H9 (cell line): ENCODE data around the gene FGF3. TPM values are rescaled to one million over a fixed set of nuclear protein-coding genes. Genes with fewer than 3 reads are reported as not detected.

Experiments
- DNase-seq: peaks from one replicate; pipeline ENCODE4 v3.0.0-alpha.2; 2017
- H2AFZ ChIP-seq: one replicate; pipeline ENCODE4 v1.6.1; 2013; ENCODE audit warnings: mild to moderate bottlenecking, low read length, control low read depth, moderate library complexity
- H2AK5ac ChIP-seq: 2 replicates; pipeline ENCODE4 v1.6.1; 2013; ENCODE audit warnings: low read length, control low read depth, mixed read lengths; ENCODE audit not compliant: insufficient read length
- H2BK120ac ChIP-seq: one replicate; pipeline ENCODE4 v1.6.1; 2013; ENCODE audit warnings: low read depth, mild to moderate bottlenecking, low read length, control low read depth, inconsistent platforms; ENCODE audit not compliant: poor library complexity, severe bottlenecking
- H2BK12ac ChIP-seq: 2 replicates; pipeline ENCODE4 v1.6.1; 2013; ENCODE audit warnings: low read length, control low read depth, mixed read lengths, low read depth; ENCODE audit not compliant: insufficient read length
- H2BK15ac ChIP-seq: 2 replicates; pipeline ENCODE4 v1.6.1; 2013; ENCODE audit warnings: low read depth, low read length, control low read depth
- H2BK20ac ChIP-seq: one replicate; pipeline ENCODE4 v1.6.1; 2013; ENCODE audit warnings: low read depth, mild to moderate bottlenecking, low read length, control low read depth, inconsistent platforms; ENCODE audit not compliant: poor library complexity, severe bottlenecking
- H2BK5ac ChIP-seq: 2 replicates; pipeline ENCODE4 v1.6.1; 2013; ENCODE audit warnings: low read length, control low read depth, mixed read lengths; ENCODE audit not compliant: insufficient read length
- H3K14ac ChIP-seq: 2 replicates; pipeline ENCODE4 v1.6.1; 2013; ENCODE audit warnings: low read length, control low read depth; ENCODE audit not compliant: insufficient read depth
- H3K18ac ChIP-seq: 2 replicates; pipeline ENCODE4 v1.6.1; 2013; ENCODE audit warnings: low read depth, mild to moderate bottlenecking, mixed read lengths, low read length, control low read depth; ENCODE audit not compliant: insufficient read length
- H3K23ac ChIP-seq: 2 replicates; pipeline ENCODE4 v1.6.1; 2013; ENCODE audit warnings: low read length, control low read depth, mixed read lengths, low read depth; ENCODE audit not compliant: insufficient read length
- H3K23me2 ChIP-seq: 2 replicates; pipeline ENCODE4 v1.6.1; 2013; ENCODE audit warnings: low read depth, mild to moderate bottlenecking, mixed read lengths, low read length, control low read depth; ENCODE audit not compliant: insufficient read length, poor library complexity, severe bottlenecking
- H3K27ac ChIP-seq: 2 replicates; pipeline ENCODE4 v1.5.1; 2013; ENCODE audit warnings: low read length, control low read depth, mixed read lengths, low read depth; ENCODE audit not compliant: insufficient read length
- H3K27me3 ChIP-seq: 2 replicates; pipeline ENCODE4 v1.6.1; 2013; ENCODE audit warnings: low read length, control low read depth, inconsistent platforms; ENCODE audit not compliant: insufficient read depth
- H3K4ac ChIP-seq: 2 replicates; pipeline ENCODE4 v1.6.1; 2013; ENCODE audit warnings: low read depth, mild to moderate bottlenecking, control low read depth, inconsistent platforms, low read length, moderate library complexity
- H3K4me1 ChIP-seq: 2 replicates; pipeline ENCODE4 v1.6.1; 2013; ENCODE audit warnings: low read length, control low read depth, inconsistent platforms; ENCODE audit not compliant: insufficient read depth
- H3K4me2 ChIP-seq: 2 replicates; pipeline ENCODE4 v1.6.1; 2013; ENCODE audit warnings: low read length, control low read depth, mixed read lengths; ENCODE audit not compliant: insufficient read length, insufficient read depth
- H3K56ac ChIP-seq: 2 replicates; pipeline ENCODE4 v1.6.1; 2013; ENCODE audit warnings: low read depth, mild to moderate bottlenecking, mixed read lengths, low read length, control low read depth; ENCODE audit not compliant: insufficient read length
- H3K79me1 ChIP-seq: 2 replicates; pipeline ENCODE4 v1.6.1; 2013; ENCODE audit warnings: low read depth, mild to moderate bottlenecking, moderate library complexity, low read length, control low read depth, inconsistent platforms; ENCODE audit not compliant: insufficient read depth, poor library complexity, severe bottlenecking
- H3K79me2 ChIP-seq: 2 replicates; pipeline ENCODE4 v1.6.1; 2013; ENCODE audit warnings: low read length, control low read depth, inconsistent platforms; ENCODE audit not compliant: insufficient read depth
- H3K9ac ChIP-seq: 2 replicates; pipeline ENCODE4 v1.6.1; 2013; ENCODE audit warnings: low read length, control low read depth, mixed read lengths; ENCODE audit not compliant: insufficient read length; ENCODE audit errors: extremely low read depth
- H3K9me3 ChIP-seq: one replicate; pipeline ENCODE4 v1.6.1; 2013; ENCODE audit warnings: low read depth, low read length, inconsistent platforms; ENCODE audit not compliant: control insufficient read depth
- H3T11ph ChIP-seq: one replicate; pipeline ENCODE4 v1.6.1; 2013; ENCODE audit warnings: mild to moderate bottlenecking, low read length, control low read depth, inconsistent platforms
- H4K20me1 ChIP-seq: one replicate; pipeline ENCODE4 v1.6.1; 2013; ENCODE audit not compliant: control insufficient read depth, insufficient read length, insufficient read depth
- H4K5ac ChIP-seq: 2 replicates; pipeline ENCODE4 v1.6.1; 2013; ENCODE audit warnings: low read depth, mild to moderate bottlenecking, mixed read lengths, low read length, control low read depth; ENCODE audit not compliant: insufficient read length
- H4K8ac ChIP-seq: replicated peaks from 2 replicates; pipeline ENCODE4 v1.6.1; 2013; ENCODE audit warnings: low read length, control low read depth, mixed read lengths, low read depth; ENCODE audit not compliant: insufficient read length
- H4K91ac ChIP-seq: 2 replicates; pipeline ENCODE4 v1.6.1; 2013; ENCODE audit warnings: low read depth, mild to moderate bottlenecking, moderate library complexity, mixed read lengths, low read length, control low read depth; ENCODE audit not compliant: insufficient read length
- H3K27ac Mint-ChIP-seq, 3 experiments: 2 replicates in 2 of 3; 3 replicates in 1 of 3; pipeline ENCODE4 v1.8.0; 2020 to 2021; ENCODE audit warnings: mixed read lengths in 3 of 3, mild to moderate bottlenecking in 1 of 3, moderate library complexity in 1 of 3
- H3K27me3 Mint-ChIP-seq: 2 replicates; pipeline ENCODE4 v1.8.0; 2021; ENCODE audit warnings: low read depth, mild to moderate bottlenecking, moderate library complexity, mixed read lengths
- H3K36me3 Mint-ChIP-seq, 3 experiments: 2 replicates in 2 of 3; 3 replicates in 1 of 3; pipeline ENCODE4 v1.8.0; 2020 to 2021; ENCODE audit warnings: low read depth in 3 of 3, mixed read lengths in 3 of 3; ENCODE audit not compliant: insufficient read depth in 1 of 3
- H3K4me1 Mint-ChIP-seq, 2 experiments: 2 replicates each; pipeline ENCODE4 v1.8.0; 2020; ENCODE audit warnings: mixed read lengths in 2 of 2
- H3K4me3 Mint-ChIP-seq, 2 experiments: 2 replicates in 1 of 2; 3 replicates in 1 of 2; pipeline ENCODE4 v1.8.0; 2020 to 2021; ENCODE audit warnings: mild to moderate bottlenecking in 2 of 2, mixed read lengths in 2 of 2, moderate library complexity in 1 of 2
- H3K9me3 Mint-ChIP-seq, 2 experiments: 2 replicates in 1 of 2; 3 replicates in 1 of 2; pipeline ENCODE4 v1.8.0; 2020; ENCODE audit warnings: mild to moderate bottlenecking in 2 of 2, mixed read lengths in 2 of 2, moderate library complexity in 1 of 2
- CTCF ChIP-seq: fragments of 200-600 bp; sonication (generic); conservative IDR thresholded peaks from 3 replicates; pipeline ENCODE4 v1.8.0; 2021; ENCODE audit warnings: antibody characterized with exemption, mild to moderate bottlenecking
- WGBS: extraction: QIAGEN DNeasy Blood & Tissue Kit; methylation state at CpG from one replicate; pipeline ENCODE4 v1.1.7; 2013; ENCODE audit warnings: missing lambda C conversion rate, low lambda C conversion rate, mixed read lengths; ENCODE audit not compliant: insufficient read length; ENCODE audit errors: extremely low coverage; 5-methylcytosine and 5-hydroxymethylcytosine counted together
- total RNA-seq: library from RNA; stranded (reverse); gene quantifications from 2 replicates; pipeline ENCODE4 v1.2.1, GENCODE V29; 2021

Gene FGF3
- total RNA-seq, 1 experiment from 2014 or later: not detected

GRCh38 chr11:69804769-69805508 lies 14.3 kb downstream of the FGF3 start:
- Histone ChIP-seq H4K20me1 (no peaks in the 10 kb centered on the region), H3K4me1 (no peaks in the 10 kb centered on the region), H3T11ph (no peak overlapping the region), H3K23me2 (peaks cover 3% of the 10 kb centered on the region), H2BK120ac (no peak overlapping the region), H4K5ac (no peak overlapping the region), H2AFZ (no peak overlapping the region), H3K27ac (no peak overlapping the region), H3K18ac (no peak overlapping the region), H3K14ac (no peak overlapping the region), H3K56ac (no peak overlapping the region), H2BK12ac (no peak overlapping the region), H3K9ac (no peak overlapping the region), H3K27me3 (no peaks in the 10 kb centered on the region; the same call in 1 of the 2 replicates), H3K79me1 (no peaks in the 10 kb centered on the region), H3K9me3 (no peaks in the 10 kb centered on the region), H3K23ac (no peak overlapping the region), H2AK5ac (no peak overlapping the region), H4K8ac (no peak overlapping the region), H3K79me2 (no peaks in the 10 kb centered on the region), H2BK15ac (no peak overlapping the region), H3K4me2 (no peak overlapping the region), H2BK20ac (no peak overlapping the region), H4K91ac (no peak overlapping the region), H3K4ac (no peak overlapping the region), H2BK5ac (no peak overlapping the region)
- WGBS: no CpG with 5 or more reads among the region's 19 CpGs
- no peak for DNase-seq
- TF ChIP-seq CTCF: no peak
- Mint-ChIP-seq H3K27me3 (peaks cover 33% of the 10 kb centered on the region), H3K4me1 (peaks cover 8% of the 10 kb centered on the region in 2 experiments), H3K36me3 (peaks cover 0 to 5% (median 0%) of the 10 kb centered on the region in 3 experiments; a peak in 3 of 7 replicates), H3K4me3 (no peak overlapping the region), H3K27ac (no peak overlapping the region), H3K9me3 (peaks cover 0 to 3% of the 10 kb centered on the region in 2 experiments; a peak in 2 of 5 replicates)
